HuH-7 (cell line): Measurements from ENCODE around the gene DAAM1.

Experiments used
- DNase-seq: peaks from one replicate; pipeline ENCODE4 v3.0.0; 2011; ENCODE audit warnings: low spot score

The DAAM1 gene

GRCh38 chr14:59188461-59189090, at the start of gene DAAM1:
Gene DAAM1, plus strand, starts transcription at chr14:59188667. Its CDS starts 74,811 bp downstream, at chr14:59263478.
- DNase-seq, result peak; percentile 95

GRCh38 chr14:59139324-59139723, 49.1 kb upstream of the DAAM1 start:
- no peak for DNase-seq

GRCh38 chr14:59140106-59140843, 48.2 kb upstream of the DAAM1 start:
- no peak for DNase-seq

- DNase-seq, result no peak
Measured at GRCh38 chr14:59146484-59146883, 42.0 kb upstream of the DAAM1 start.

- no peak for DNase-seq
Measured at GRCh38 chr14:59147007-59147406, 41.5 kb upstream of the DAAM1 start.

GRCh38 chr14:59148334-59148900, 40.0 kb upstream of the DAAM1 start:
- DNase-seq, result no peak

- no peak for DNase-seq
Measured at GRCh38 chr14:59150990-59151389, 37.5 kb upstream of the DAAM1 start.

GRCh38 chr14:59154373-59154772, 34.1 kb upstream of the DAAM1 start:
- DNase-seq, result no peak

- DNase-seq, result no peak
Measured at GRCh38 chr14:59155886-59156285, 32.6 kb upstream of the DAAM1 start.

GRCh38 chr14:59159169-59159568, 29.3 kb upstream of the DAAM1 start:
- DNase-seq, result no peak

GRCh38 chr14:59160506-59160905, 28.0 kb upstream of the DAAM1 start:
- no peak for DNase-seq

GRCh38 chr14:59161561-59162175, 26.8 kb upstream of the DAAM1 start:
- DNase-seq, result peak; percentile 10

- DNase-seq, result no peak
Measured at GRCh38 chr14:59166258-59166657, 22.2 kb upstream of the DAAM1 start.

GRCh38 chr14:59175404-59175803, 13.1 kb upstream of the DAAM1 start:
- no peak for DNase-seq

GRCh38 chr14:59176765-59177164, 11.7 kb upstream of the DAAM1 start:
- no peak for DNase-seq

- no peak for DNase-seq
Measured at GRCh38 chr14:59177262-59177661, 11.2 kb upstream of the DAAM1 start.

- no peak for DNase-seq
Measured at GRCh38 chr14:59181791-59182190, 6.7 kb upstream of the DAAM1 start.

- DNase-seq, result no peak
Measured at GRCh38 chr14:59182641-59183040, 5.8 kb upstream of the DAAM1 start.

GRCh38 chr14:59183150-59183549, 5.3 kb upstream of the DAAM1 start:
- no peak for DNase-seq

- no peak for DNase-seq
Measured at GRCh38 chr14:59184396-59184795, 4.1 kb upstream of the DAAM1 start.

GRCh38 chr14:59185676-59186075, 2.8 kb upstream of the DAAM1 start:
- DNase-seq, result no peak

GRCh38 chr14:59186306-59186705, 2.2 kb upstream of the DAAM1 start:
- DNase-seq, result no peak

GRCh38 chr14:59187118-59187517, 1.3 kb upstream of the DAAM1 start:
- no peak for DNase-seq
